Mesenteric fat pad (tissue), 1 donor: ENCODE measurements around the gene LHX6. TPM values are rescaled to one million over a fixed set of nuclear protein-coding genes. Genes with fewer than 3 reads are reported as not detected.

Experiments
- DNase-seq: peaks from one replicate; pipeline ENCODE4 v3.0.0-alpha.2; 2020; ENCODE audit warnings: low spot score
- total RNA-seq: library from RNA; stranded (reverse); fragmentation: NEBNext Ultra II Directional; extraction: Animal tissue kit (Norgen Biotek cat#: 25700); gene quantifications from one replicate; pipeline ENCODE4 v1.2.1, GENCODE V29; 2021
- donor health status: DM: yes; HTN: yes; CAD: no.

Gene LHX6
- total RNA-seq, 1 donor from 2014 or later, result 20.9 TPM

DNA sequence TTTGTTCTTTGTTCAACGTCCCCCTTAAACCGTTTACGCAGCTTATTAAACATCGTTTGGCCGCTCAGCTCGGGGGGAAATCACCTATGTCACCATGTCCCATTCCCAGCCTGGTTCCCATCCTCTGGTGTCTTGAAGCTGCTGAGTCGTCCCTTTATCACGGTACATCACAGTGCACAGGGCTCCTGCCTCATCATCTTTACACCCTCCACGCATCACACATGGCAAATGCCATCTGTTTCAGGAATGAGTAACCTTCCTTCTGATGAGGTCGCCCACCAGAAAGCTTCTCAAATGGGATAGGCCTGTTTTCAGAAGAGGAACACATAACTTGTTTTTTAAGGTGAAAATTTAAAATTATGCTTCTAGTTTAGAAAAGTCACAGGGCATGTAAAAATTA is 7.9 kb upstream of the LHX6 start:
- no peak for DNase-seq

- no peak for DNase-seq
Measured at GRCh38 chr9:122234022-122234748, 5.4 kb upstream of the LHX6 start.

GRCh38 chr9:122232796-122233306 is 4.1 kb upstream of the LHX6 start:
- DNase-seq, result no peak

DNA sequence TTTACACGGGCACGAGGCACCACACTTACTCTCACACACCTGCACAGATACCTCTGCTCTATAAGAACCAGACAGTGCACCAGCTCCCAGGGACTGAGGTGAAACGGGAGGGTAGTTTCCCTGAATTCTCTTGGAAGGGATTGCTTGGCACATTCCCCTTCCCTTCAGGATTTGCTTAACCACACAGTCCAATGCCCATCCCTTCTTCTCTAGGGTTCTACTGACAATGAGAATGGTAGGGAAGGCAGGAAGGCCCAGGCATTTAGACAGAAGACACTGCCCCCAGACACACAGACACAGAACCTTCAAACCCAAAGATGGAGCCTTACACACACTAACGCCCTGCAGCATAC is 704 bp upstream of the LHX6 start:
- DNase-seq, result no peak

DNA sequence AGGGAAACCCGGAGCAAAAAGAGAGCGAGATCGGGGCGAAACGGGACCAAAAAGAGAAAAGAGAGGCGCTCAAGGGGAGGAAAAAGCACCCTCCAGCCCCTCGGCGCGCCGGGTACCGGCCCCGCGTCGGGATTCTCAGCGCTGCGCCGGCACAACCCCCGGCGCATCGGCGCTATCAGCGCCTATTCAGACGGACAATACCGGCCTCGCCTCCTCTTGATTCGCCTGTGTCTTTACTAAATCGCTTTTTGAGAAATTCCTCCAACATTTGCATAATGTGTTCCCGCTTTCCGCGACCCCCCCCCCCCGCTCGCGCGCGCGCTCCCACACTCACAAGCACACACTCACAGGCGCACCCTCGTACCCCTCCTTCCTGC is 578 bp downstream of the LHX6 start:
- DNase-seq, result no peak

DNA sequence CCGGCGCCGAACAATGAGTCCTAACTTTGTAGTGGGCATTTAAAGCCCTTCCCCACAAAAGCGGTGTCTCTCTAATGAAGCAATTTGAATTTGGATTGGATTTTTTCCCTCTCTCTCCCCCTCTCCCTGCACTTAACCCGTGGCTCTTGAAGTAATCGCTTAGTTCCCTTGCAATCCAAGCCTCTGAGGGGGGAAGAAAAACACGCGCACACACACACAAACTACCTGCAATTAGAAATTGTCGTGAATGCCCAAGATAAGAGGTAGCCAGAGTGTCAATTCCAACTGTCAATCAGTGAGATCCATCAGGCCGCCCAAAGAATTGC is 1.2 kb downstream of the LHX6 start:
- no peak for DNase-seq

- no peak for DNase-seq
Measured at GRCh38 chr9:122226758-122227574, 1.8 kb downstream of the LHX6 start.

DNA sequence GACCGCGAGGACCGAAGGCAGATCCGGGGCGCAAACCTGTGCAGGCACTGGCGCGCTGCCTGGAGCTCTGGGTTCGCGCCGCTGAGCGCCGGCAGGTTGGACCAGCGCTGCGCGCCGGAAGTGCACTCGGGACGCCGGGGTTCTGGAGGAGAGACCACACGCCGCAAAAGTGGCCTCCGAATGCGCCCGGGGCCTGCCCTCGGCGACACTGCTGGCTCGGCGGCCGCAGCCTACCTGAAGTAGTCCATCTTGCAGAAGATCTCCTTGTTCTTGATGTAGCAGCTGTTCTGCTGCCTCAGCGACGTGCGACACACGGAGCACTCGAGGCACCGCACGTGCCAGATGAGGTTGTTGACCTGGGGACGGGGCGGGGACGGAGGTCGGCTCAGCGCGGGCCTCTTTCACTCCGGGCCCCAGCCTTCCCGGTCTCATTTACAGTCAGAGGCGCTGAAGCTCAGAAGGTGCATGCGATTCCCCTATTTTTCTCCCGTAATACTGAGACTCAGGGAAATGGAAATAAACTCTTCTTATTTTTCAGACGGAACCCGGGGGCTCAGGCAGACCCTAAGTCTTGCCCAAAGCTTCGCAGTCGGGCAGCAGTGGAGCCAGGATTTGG is 2.5 kb downstream of the LHX6 start:
- DNase-seq, result no peak

- DNase-seq, result no peak
Measured at GRCh38 chr9:122225312-122226141, 3.2 kb downstream of the LHX6 start.

DNA sequence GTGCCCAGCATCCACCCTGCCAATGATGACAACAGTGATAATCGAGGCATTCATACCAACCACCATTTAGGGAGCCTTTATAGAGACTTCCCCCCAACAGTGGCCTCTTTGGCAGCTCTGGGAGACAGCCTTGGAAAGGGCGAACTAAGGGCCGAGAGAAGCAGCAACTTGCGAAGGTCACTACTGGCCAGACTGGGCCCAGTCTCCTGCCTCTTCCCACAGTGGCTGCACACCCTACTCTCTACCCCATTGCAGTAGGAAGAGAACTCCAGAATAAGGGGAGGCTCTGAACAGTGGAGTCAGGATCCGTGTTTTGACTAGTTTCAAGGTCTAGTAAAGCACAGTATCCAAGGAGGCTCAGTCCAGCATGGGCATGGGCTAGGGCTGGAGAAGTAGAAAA is 5.3 kb downstream of the LHX6 start:
- no peak for DNase-seq

- no peak for DNase-seq
Measured at GRCh38 chr9:122222791-122223190, 6.0 kb downstream of the LHX6 start.

- DNase-seq, result no peak
Measured at GRCh38 chr9:122221183-122221811, 7.5 kb downstream of the LHX6 start.

DNA sequence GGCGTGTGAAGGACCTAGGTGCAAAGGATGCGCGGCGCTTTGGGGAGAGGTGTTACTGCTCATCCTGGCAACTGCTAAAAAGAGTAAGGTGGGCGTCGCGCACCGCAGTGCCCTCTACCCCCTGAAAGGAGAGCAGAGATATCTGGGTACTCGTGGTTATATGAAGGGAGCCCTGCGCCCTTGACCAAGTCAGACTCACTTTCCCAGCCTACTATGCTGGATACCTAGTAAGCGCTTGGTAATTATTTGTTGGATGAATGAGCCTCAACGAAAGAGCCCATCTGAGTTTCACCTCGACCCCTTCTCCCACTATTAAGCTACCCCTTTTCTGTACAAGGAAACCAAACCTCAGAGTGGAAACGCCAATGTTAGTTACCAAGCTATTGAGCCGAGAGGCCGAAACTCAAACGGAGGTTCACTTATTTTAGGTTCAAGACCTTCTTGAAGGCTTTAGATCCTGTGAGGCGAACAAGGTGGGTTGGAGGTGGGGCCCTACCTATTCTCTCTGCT is 8.0 kb downstream of the LHX6 start:
- DNase-seq, result no peak

GRCh38 chr9:122219856-122220672 is 8.7 kb downstream of the LHX6 start:
- DNase-seq, result no peak

- no peak for DNase-seq
Measured at GRCh38 chr9:122218935-122219855, 9.6 kb downstream of the LHX6 start.

- DNase-seq, result no peak
Measured at GRCh38 chr9:122218071-122218934, 10.5 kb downstream of the LHX6 start.

DNA sequence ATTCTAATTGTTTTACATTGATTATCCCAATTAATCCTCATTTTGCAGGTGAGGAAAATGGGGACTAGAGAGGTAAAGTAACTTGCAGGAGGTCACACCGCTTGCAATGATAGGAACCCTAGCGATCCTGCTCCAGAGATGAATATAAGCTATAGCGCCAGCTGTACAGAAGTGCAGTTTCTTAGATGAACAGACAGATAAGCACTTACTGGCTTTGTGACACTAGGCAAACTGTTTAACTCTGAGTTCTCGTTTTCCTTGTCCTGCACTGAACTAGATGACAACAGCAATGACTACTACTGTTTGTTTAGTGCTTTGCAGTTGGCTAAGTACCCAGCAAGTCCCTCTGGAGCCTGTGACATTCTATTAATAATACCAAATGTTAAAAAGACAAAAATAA is 11.1 kb downstream of the LHX6 start:
- DNase-seq, result no peak
